NCI-H226 (cell line): Measurements from ENCODE around the gene NEK11.
"Not testable (repeated sequence)": the region's sequence is repeated elsewhere in the genome, so short reads cannot be mapped to it uniquely, and the experiment has no call there.

Experiments
- DNase-seq: peaks from one replicate; pipeline ENCODE4 v3.0.0-alpha.2; 2015

NEK11 gene

DNA sequence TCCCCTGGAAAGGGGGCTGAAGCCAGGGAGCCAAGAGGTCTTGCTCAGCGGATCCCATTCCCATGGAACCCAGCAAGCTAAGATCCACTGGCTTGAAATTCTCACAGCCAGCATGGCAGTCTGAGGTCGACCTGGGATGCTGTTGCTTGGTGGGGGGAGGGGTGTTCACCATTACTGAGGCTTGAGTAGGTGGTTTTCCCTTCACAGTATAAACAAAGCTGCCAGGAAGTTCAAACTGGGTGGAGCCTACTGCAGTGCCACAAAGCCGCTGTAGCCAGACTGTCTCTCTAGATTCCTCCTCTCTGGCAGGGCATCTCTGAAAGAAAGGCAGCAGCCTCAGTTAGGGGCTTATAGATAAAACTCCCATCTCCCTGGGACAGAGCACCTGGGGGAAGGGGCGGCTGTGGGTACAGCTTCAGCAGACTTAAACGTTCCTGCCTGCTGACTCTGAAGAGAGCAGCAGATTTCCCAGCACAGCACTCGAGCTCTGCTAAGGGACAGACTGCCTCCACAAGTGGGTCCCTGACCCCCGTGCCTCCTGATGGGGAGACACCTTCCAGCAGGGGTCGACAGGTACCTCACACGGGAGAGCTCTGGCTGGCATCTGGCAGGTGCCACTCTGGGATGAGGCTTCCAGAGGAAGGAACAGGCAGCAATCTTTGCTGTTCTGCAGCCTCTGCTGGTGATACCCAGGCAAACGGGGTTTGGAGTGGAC lies 15.8 kb downstream of the NEK11 start:
- not testable (repeated sequence) for DNase-seq

DNA sequence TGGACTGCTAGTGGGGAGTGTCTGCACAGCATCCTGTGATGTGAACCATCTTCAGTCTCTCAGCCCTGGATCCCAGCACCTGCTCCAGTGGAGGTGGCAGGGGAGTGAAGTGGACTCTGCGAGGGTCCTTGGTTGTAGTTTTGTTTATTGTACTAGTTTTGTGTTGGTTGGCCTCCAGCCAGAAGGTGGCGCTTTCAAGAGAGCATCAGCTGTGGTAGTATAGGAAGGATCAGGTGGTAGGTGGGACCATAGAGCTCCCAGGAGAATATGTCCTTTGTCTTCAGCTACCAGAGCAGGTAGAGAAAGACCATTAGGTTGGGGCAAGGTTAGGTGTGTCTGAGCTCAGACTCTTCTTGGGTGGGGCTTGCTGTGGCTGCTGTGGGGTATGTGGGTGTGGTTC lies 20.9 kb downstream of the NEK11 start:
- no peak for DNase-seq

DNA sequence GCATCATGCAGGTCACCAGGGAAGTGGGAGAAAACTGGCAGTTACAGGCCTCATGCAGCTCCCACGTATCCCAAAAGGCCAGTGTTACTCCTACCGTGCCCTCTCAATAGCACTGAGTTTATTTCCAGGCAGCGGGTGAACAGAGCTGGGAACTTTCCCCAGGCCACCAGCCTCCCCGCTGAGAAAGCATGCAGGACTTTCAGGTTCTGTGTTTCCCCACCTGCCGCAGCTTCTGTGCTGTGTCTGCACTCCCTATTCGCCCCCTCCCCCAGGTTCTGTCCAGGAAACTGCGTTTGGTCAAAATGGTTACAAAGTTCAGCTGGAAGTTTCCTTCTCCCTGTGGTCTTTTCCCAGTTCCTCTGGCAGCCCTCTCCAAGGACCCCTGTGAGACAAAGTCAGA lies 21.4 kb downstream of the NEK11 start:
- no peak for DNase-seq

DNA sequence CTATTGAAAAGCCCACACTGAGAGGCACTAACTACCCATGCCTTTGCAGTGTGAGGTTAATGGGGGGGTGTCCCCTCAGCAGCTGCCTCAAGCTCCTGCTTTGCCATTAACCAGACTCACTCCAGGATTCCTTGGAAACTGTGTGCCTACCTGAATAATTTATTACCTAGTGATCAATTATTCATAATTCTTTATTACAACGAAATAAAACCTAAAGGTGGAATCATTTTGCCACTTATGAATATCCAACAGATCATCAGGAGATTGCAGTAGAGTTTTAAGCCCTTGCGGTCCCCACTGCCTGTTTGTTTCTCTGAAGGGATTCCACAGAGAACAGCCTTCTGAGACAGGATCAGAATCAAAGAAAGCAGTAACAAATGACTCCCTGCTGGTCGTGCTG lies 23.3 kb downstream of the NEK11 start:
- no peak for DNase-seq

DNA sequence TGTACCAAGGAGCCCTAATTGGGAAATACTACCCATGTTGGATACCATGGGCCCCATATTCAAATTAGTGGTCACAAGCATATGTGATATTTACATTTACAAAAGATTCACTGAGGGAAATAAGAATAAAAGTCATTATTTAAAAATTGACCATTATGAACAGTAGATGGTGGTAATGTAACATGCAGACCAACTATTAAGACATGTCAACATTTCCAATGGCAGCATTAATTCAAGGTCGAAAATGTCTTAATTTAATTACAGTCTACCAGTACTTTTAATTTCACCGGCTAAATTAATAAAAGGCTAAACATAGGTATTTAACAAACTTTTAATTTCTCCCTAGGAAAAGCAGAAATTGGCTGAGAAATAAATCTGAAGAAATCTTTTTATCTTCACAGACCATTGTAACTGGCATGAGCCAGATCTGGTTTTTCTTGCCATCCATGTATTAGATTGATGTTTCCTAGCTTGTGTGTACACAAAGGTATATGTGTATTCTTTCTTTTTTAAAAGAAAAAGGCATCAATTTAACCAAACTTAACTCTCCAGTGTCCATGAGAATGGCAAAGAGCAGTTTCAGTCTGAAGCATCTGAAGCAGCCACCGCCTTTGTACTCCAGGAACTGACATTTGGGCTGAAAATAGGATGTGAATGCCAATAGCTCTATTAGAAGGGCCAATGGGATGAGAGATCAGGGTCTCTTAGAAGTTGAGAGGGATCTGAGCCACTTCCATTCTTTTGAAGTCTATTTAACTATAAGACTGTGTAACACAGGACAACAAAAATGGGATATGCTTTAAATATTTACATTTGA lies 26.6 kb downstream of the NEK11 start:
- DNase-seq = no peak

DNA sequence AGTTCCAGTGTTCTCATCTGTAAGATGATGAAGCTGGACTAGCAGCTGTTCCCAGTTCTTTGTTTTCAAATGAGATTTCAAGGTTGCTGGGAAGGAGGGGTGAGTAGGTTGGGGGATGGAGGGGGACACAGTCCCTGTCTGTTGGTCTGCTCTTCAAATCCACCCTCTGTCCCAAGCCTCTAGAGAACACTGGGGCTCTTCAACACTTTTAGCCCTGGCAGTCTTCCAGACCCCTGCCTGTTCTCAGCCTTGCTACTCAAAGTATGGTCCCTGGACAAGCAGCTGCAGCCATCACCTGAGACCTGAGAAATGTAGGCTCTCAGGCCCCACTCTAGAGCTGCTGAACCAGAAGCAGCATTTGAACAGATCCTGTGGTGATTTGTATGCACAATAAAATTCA lies 41.3 kb downstream of the NEK11 start:
- DNase-seq = no peak

DNA sequence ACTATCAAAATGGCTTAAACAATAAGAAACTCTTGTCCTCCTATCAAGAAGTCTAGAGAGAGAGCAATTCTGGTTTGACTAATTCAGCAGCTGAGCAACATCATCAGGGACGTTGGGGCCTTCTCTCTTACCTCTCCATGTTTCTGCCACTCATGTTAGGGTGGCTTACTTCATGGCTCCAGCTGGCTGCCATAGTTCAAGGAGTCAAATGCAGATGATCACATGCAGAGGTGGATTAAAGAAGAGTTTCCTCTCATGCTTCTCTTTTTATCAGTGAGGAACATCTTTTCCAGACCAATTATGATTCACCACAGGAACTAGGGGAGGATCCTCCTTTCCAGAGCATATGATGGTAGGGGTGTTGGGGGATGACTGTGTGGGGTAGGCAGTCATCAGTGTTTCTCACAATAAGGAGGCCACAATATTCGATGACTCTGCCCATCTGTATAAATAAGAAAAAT lies 45.5 kb downstream of the NEK11 start:
- DNase-seq = peak; percentile 44

DNA sequence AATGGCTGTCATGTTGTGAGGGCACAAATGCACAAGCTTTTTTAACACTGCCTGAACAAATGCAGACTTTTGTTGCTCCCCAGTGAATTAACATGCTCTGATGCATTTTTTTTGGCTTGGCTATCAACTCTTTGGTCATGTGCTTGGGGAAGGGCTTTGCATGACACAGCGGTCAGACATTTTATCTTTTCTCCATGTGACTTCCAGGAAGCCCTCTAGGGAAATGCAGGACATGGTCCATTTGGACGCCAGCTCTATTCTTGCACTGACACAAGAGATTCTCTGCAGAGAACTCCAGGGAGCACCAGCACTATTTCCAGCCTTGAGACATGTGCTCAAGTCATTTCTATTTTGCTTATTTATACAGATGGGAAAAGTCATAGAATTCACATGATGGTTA lies 46.2 kb downstream of the NEK11 start:
- peak; percentile 59 for DNase-seq

DNA sequence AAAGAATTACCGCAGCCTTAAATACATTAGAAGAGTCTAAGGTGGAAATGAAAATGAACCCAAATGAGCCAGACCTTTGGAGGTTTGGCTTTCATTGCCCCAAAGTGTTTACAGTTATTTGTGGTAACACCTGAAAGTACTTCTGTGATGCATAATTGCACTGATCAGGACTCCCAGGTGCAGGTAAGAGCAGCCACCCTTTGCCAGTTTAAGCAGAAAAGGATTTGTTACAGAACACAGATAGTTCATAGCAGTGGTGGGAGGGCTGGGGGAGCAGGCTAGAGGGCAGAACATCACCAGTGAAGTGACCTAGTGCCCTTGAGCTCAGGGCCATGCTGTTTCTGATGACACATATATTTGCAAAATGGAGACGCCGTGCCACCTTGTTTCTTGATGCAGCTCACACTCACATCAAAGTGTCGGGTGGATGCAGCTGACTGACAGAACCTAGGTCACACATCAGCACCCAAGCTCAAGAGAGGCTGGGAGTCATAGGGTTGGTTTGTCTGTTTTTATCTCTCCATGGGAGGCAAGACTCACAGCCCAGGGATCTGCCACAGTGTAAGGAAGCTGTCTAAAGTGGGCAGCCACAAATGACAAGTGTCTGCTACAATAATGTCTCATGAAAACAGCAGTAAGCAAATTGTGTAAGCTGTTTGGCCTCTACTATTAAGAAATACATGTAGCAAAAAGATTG lies 49.1 kb downstream of the NEK11 start:
- DNase-seq = no peak

DNA sequence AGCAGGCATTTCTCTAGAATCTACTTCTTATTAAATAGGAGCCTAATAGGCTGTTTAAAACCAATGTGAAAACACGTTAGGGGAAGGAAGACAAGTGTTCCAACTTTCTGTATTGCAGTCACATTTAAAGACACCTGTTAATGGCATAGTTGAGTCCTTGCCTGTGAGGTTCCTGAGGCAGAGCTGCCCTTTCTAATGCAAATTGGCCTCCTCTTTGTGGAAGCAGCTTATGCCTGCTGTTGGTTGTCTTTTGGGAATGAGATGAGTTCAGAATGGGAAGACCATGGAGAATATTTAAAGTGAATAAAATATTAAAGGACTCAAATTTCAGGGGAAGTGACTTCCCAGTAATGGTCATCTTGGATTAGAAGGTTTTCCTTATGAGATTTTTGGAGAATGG lies 51.2 kb downstream of the NEK11 start:
- no peak for DNase-seq

DNA sequence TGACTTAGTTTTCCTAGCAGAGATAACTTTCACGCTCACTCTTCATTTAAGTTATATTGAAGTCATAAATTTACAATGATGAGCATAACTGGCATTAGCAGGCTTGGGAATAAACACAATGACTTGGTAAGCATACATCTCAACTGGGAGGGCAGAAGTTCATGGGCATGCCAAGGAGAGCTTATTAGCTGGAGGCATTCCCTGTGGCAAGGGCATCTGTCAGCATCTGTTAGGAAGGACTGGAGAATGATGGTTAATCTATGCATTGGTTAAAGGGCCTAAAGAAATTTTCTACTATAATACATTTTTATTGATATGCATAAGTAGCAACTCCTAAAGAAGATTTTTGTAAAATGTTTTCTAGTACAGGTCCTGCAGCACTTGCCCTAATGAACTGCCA lies 52.4 kb downstream of the NEK11 start:
- DNase-seq = no peak

DNA sequence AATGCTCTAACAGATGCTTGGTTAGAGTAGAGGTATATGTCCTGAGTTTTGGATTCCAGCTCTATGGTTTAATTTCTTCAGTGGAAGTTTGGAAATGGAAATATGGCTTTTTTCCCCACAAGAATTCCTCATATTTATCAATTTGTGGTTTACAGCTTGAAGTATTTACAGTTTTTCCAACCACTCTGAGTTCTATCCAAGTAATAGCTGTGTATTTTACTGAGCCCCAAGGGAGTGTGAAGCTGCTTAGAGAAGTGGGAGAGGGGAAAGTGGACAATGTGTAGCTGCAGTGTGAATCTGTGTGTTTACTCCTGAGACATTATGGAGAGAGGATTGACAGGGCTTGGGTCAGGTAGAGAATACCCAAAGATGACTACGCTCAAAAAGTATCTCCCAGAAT lies 54.5 kb downstream of the NEK11 start:
- DNase-seq = no peak

DNA sequence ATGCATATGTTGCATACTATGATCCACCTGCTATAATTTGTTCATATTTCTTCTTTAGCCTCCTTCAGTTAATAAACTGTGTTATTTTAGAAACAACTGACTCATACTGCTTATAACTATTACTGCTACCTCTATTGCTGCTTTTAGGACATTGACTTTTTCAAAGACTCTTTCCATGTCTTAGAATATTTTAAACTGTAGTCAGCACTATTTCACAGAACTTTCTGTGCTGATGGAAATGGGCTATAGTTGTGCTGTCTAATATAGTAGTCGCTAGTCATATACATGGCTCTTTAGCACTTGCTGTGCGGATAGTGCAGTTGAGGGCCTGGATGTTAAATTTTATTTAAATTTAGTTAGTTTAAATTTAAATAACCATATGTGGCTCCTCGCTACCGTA lies 55.6 kb downstream of the NEK11 start:
- no peak for DNase-seq

DNA sequence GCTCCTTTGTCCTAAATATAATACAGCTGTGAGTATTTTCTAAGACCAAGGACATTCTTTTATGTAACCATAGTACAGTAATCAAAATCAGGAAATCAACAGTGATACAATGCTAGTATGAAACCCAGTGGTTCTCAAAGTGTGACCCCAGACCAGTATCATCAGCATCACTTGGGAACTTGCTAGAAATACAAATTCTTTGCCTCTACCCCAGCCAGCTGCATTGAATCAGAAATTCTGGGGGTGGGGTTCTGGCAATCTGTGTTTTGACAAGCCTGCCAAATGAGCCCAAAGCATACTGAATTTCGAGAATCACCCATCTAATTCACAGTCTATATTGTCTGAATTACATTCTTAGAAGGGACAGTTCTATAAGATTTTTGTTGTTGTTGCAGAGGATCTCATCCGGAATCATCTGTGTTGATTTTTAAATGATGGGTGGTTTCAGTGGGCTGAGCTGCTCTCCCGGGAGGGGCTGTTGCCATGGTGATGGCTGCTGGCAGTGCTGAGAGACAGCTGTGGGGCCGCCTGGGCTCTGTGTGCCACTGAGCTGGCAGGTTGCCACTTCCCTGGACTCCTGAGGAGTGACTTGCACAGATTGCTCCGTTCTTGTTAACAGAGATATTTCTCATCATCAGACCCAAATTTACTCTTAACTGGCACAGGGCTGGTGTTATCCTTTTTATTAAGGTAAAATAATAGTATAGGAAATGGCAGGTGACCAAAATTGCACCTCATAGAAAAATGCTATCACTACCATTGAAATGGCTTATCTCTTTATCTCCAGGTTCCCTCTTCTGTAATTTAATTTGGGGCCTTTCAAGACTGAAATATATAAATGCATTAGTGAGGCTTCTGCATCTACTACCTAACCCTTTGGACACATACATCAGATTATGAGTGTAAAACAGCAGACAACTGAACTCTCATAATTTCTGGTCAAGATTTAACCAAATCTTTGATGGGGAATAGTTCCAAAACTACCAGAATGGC lies 56.5 kb downstream of the NEK11 start:
- DNase-seq = no peak

DNA sequence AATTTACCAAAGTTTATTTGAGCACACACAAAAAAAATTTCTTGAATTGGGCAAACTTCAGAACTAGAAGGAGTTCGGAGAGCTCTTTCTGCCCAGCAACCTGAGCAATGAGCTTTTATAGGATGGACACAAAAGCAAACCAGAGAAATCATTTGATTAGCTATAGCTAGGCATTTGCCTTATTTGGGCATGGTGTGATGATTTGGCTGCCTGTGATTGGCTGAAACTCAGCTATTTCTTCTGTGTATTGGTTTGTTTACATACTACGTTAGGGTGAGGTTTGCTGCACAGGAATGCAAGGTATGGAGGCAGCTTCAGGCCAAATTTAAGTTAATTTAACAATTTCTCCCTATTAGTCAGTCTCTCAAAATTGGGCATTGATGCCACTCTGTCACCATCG lies 65.1 kb downstream of the NEK11 start:
- DNase-seq = peak; percentile 10

DNA sequence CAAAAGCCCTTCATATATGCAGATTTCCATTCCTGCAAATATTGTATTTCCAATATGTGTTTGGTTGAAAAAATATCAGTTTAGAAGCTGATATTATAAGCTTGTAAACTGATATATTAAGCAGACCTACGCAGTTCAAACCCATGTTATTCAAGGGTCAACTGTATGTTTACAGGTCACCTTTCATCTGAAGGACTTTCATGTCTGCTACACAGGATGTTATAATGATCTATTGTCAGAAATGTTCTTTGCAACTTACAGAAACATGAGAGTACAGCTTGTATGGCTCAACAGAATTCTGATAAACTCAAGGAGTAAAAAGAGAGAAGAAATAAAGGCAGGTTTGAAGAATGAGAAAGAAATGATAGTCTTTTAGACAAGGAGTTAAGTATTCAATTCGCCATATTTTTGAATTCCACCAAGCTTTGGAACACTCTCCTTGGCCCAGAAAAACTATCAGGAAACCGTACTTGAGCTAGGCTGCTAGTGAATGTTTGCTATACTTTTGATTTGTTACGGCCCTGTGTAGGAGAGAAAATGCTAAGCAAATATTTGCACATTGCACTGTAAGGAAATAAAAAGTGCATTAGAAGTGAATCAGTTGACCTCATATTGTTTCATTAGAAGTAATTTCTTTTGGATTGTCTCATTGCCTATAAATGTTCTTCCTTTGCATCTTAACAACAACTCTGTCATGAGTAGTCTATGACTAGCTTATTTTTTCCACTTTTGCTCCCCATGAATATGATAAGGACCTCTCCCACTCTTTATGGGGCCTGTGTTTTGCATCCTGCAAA lies 81.2 kb downstream of the NEK11 start:
- peak; percentile 3 for DNase-seq

DNA sequence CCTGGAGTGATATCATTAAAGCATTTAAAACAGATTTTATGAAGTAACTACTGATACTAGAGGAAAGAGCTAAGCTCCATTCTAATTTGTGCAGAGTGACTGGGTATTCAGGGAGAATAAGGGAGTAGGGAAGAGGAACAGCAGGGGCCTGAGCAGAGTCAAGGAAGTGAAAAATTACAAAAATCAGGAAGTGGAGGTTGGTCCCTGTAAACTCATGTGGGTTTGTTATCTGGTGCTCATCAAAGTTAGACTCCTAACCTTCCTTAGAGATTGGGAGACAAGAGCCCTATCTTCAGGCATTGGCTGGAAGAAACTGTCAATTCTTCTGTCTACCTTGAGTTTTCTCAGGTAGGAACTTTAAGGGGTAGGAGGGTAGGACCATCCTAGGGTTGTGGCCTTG lies 82.5 kb downstream of the NEK11 start:
- no peak for DNase-seq

DNA sequence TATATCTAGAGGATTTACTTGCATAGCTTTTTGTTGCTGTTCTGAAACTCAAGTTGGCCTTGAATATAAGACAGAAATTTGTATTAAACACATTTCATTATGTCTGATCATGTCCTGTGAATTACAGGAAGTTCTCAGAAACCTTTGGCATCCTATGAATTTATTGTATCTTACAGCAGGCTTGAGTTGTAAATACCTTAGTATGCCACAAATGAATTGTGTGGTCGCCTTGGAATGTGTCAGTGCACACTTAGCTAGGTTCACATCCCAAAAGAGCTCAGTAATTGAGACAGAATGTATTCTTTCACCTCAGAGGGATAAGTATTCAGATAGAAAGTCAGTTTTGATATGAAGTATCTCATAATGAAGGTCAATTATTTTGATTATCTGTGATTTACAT lies 83.4 kb downstream of the NEK11 start:
- DNase-seq = peak; percentile 68

DNA sequence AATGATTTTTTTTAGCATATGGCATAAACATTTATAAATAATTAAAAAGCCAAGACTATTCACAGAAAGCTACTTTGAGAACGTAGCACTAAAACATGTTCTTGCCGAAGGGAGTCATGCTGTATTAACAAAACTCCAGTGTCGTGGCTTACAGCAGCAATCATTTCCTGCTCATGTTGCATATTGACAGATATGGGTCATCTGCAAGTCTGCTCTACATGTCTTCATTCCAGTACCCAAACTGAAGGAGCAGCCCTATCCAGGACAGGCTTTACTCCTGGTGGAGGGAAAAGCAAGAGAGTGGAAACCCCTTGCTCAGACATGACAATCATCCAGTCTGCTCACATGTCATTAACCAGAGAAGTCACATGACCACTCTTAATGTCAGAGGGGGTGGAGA lies 87.6 kb downstream of the NEK11 start:
- no peak for DNase-seq

DNA sequence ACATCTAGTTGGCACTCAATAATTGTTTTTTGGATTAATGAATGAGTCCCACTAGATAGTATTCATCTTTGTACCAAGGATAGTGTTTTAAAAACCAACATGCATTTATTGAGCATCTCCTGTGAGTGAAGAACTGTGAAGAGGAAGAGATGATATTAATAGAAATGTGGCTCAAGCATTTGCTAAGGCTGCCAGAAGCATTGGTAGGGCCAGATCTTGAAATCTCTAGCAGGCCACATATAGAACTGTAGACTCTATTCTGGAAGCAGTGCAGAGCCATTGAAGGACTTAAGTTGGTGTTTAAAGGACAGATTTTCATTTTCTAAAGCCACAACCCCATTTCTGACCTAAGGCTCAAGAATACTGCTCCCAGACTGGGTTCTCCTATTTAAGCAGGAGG lies 99.0 kb downstream of the NEK11 start:
- DNase-seq = no peak

DNA sequence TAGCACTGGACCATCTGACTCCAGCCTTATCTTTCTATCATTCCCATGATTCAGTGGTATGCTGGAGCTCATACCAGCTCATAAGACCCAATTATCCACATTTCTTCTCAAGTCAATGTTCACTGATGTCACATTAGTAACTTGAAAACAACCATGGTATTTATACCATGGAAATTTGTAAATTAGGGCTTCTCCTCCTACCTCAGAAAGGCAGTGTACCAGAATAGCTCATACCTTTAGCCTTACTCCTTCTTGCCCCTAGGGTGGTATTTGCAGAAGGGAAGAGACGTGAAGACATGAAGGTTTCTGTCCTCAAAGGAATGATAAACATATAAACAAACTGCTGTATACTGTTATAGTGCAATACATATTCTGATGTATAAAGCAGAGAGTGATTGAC lies 114.2 kb downstream of the NEK11 start:
- no peak for DNase-seq

DNA sequence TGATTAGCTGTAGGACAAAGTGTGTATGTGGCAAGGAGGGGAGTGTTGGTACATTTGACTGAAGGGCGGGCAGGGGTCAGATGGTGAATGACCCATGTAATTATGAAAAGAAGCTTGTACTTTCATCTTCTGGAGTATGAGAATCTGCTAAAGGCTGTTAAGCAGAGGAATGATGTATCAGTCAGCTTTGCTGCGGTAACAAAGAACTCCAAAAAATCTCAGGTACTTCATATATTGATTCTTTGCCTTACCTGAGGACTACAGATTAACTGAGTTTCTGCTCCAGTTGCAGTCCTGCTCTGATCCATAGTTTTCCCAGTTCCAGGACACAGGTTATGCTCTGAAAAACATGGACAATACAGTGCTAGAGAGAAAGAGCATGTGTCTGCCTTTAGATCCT lies 115.1 kb downstream of the NEK11 start:
- DNase-seq = no peak
